Type B pancreatic cell (in vitro differentiated cells): ENCODE results near the gene CDAN1. TPM values are rescaled to one million over a fixed set of nuclear protein-coding genes. Genes with fewer than 3 reads are reported as not detected.

Source experiments
- DNase-seq: peaks from one replicate; pipeline ENCODE4 v3.0.0; 2021; ENCODE audit warnings: mixed read lengths; ENCODE audit not compliant: unreplicated experiment; ENCODE audit errors: extremely low spot score
- H3K27ac Mint-ChIP-seq: 2 replicates; pipeline ENCODE4 v1.8.0; 2021; ENCODE audit warnings: mild to moderate bottlenecking, mixed read lengths
- H3K27me3 Mint-ChIP-seq: 2 replicates; pipeline ENCODE4 v1.8.0; 2021; ENCODE audit warnings: mixed read lengths
- H3K36me3 Mint-ChIP-seq: 2 replicates; pipeline ENCODE4 v1.8.0; 2021; ENCODE audit warnings: mixed read lengths
- H3K4me1 Mint-ChIP-seq: one replicate; pipeline ENCODE4 v1.8.0; 2021; ENCODE audit warnings: mixed read lengths; ENCODE audit not compliant: unreplicated experiment
- H3K4me3 Mint-ChIP-seq: 2 replicates; pipeline ENCODE4 v1.8.0; 2021; ENCODE audit warnings: mild to moderate bottlenecking, mixed read lengths
- H3K9me3 Mint-ChIP-seq: 2 replicates; pipeline ENCODE4 v1.8.0; 2021; ENCODE audit warnings: mixed read lengths
- CTCF ChIP-seq: fragments of 200-600 bp; sonication (generic); conservative IDR thresholded peaks from 2 replicates; pipeline ENCODE4 v1.5.0; 2021; ENCODE audit warnings: antibody characterized with exemption, mild to moderate bottlenecking
- total RNA-seq: library from RNA; stranded (reverse); gene quantifications from 2 replicates; pipeline ENCODE4 v1.2.1, GENCODE V29; 2021; ENCODE audit warnings: low replicate concordance

The CDAN1 gene
- total RNA-seq, 1 donor from 2014 or later = 37.2 TPM

- H3K4me1 Mint-ChIP-seq = peaks cover 8% of the 10 kb centered on the region
- no peaks in the 10 kb centered on the region for H3K27me3 Mint-ChIP-seq
- no peak overlapping the region for H3K4me3 Mint-ChIP-seq
- H3K9me3 Mint-ChIP-seq = no peaks in the 10 kb centered on the region
- no peak overlapping the region for H3K27ac Mint-ChIP-seq
- peaks cover 15% of the 10 kb centered on the region for H3K36me3 Mint-ChIP-seq
- TF ChIP-seq CTCF = no peak
- DNase-seq = peak; percentile 62
Measured at GRCh38 chr15:42732095-42732827, 4.7 kb downstream of the CDAN1 start.

- DNase-seq = peak; percentile 50
- Mint-ChIP-seq H3K36me3 (peaks cover 18% of the 10 kb centered on the region), H3K9me3 (no peaks in the 10 kb centered on the region), H3K4me3 (no peak overlapping the region), H3K27me3 (no peaks in the 10 kb centered on the region), H3K4me1 (peaks cover 8% of the 10 kb centered on the region), H3K27ac (no peak overlapping the region)
- no peak for TF ChIP-seq CTCF
Measured at GRCh38 chr15:42731461-42731860, 5.5 kb downstream of the CDAN1 start.

- Mint-ChIP-seq H3K9me3 (no peaks in the 10 kb centered on the region), H3K4me3 (no peak overlapping the region), H3K27me3 (no peaks in the 10 kb centered on the region), H3K36me3 (peaks cover 18% of the 10 kb centered on the region), H3K4me1 (peaks cover 4% of the 10 kb centered on the region), H3K27ac (no peak overlapping the region)
- no peak for TF ChIP-seq CTCF
- DNase-seq = no peak
Measured at GRCh38 chr15:42730536-42730935, 6.4 kb downstream of the CDAN1 start.

- no peak overlapping the region for H3K27ac Mint-ChIP-seq
- no peak overlapping the region for H3K4me3 Mint-ChIP-seq
- no peaks in the 10 kb centered on the region for H3K9me3 Mint-ChIP-seq
- peak; percentile 37 for DNase-seq
- H3K27me3 Mint-ChIP-seq = no peaks in the 10 kb centered on the region
- TF ChIP-seq CTCF = no peak
- H3K4me1 Mint-ChIP-seq = peaks cover 4% of the 10 kb centered on the region
- peaks cover 18% of the 10 kb centered on the region for H3K36me3 Mint-ChIP-seq
Measured at GRCh38 chr15:42730135-42730534, 6.8 kb downstream of the CDAN1 start.

- no peak overlapping the region for H3K4me3 Mint-ChIP-seq
- H3K4me1 Mint-ChIP-seq = peaks cover 4% of the 10 kb centered on the region
- H3K9me3 Mint-ChIP-seq = no peaks in the 10 kb centered on the region
- peak; percentile 54 for DNase-seq
- H3K36me3 Mint-ChIP-seq = peaks cover 24% of the 10 kb centered on the region
- no peak overlapping the region for H3K27ac Mint-ChIP-seq
- TF ChIP-seq CTCF = no peak
- no peaks in the 10 kb centered on the region for H3K27me3 Mint-ChIP-seq
Measured at GRCh38 chr15:42729409-42729808, 7.5 kb downstream of the CDAN1 start.
